HG02981 (cell line): ENCODE measurements around the gene DGCR2.
"Not testable (repeated sequence)": the region's sequence is repeated elsewhere in the genome, so short reads cannot be mapped to it uniquely, and the experiment has no call there.

Experiments
- ATAC-seq: cut with Tn5 transposase; IDR thresholded peaks from one replicate; pipeline ENCODE4 v1.9.1; 2021; ENCODE audit warnings: mild to moderate bottlenecking, moderate library complexity; ENCODE audit not compliant: unreplicated experiment

DGCR2 gene

DNA sequence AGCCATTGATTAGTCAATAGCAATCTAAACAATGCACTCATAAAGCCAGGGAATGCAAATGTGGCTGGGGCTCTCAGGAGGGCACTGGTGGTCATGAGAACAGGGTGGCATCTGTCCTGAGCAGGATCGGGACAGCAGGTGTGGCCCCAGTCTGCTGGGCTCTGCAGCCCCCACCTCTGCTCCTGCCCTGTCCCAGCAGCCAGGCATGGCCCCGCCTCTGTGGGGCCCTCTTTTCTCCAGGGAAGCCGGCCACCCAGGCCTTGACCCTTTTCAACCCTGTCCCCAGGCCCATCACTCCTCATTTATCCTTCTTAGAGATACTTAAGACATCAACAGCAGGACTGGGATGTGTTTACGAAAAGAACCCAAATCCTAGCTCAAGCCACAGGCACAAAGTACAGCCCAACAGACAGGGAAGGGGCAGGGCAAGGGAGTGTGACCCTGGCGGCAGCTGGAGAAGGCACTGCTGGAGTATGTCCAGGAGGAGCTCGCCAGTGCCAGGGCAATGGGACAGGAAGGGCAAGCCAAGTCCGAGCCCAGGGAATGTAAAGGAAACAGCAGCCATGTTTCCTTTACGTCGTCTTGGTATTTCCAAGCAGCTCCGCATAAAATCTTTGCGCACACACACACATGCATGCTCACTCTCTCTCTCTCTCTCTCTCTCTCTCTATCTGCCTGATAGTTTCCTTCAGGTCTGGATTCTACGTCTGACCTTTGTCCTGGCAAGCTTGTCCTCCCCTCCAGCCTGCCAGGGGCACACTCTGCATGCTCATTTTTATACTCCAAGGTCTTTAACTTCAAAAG, 59.9 kb downstream of the DGCR2 start:
- ATAC-seq = no peak

DNA sequence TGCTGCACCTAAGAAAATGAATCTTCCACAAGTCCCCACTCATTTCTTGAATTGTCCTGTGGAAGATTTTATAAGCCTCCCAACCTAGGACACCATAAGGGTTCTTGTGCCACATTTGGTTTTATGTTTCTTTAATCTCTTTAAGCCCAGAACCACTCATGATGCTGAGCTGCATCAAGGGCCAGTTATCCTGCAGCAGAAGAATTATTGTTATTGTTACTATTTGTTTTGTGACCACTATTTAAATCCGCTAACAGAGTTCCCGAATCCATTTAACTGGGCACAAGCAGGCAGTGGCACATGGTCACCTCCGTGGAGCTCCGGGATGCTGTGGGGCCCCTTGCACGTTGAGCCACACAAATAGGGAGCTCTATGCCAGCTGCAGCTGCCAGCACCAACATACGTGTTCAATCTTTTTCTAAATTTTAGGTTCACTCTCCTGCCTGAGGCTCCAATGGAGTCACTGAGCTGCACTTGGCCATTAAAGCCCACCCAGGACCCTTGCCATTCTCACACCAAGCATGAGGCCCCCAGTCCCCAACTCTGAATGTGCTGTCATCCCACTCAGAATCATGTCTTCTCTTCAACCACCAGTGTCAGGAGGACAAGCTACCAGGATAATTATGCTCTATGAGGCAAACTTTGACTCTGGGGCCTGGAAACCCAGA, 60.6 kb downstream of the DGCR2 start:
- ATAC-seq = no peak

DNA sequence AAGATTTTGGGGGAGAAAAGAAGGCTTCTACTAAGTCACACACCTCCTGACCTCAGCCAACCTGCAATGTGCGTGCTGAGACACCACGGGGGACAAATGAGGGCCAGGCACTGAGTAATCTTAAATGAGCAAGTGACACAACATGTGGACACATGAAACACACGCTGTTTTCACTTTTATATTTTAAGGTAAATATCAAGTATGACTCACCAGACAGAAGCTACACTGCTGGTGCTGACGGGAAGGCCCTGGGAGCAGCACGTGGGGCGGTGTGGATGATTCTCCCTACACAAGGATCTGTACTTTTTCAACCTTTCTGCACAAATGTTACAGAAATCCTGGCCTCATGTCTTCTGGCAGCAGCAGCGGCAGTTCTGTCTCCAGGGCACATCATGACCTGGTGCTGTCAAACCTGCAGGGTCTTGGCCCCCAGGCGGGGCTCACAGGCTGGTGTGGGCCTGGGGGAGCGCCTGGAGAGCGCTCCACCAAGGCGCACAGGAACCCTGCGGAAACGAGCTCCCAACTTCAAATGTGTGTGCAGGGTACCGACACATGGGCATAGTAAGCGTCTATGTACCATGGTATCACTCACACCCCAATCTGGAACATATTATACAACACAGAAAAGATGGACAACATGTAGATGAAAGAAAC, 61.7 kb downstream of the DGCR2 start:
- no peak for ATAC-seq

DNA sequence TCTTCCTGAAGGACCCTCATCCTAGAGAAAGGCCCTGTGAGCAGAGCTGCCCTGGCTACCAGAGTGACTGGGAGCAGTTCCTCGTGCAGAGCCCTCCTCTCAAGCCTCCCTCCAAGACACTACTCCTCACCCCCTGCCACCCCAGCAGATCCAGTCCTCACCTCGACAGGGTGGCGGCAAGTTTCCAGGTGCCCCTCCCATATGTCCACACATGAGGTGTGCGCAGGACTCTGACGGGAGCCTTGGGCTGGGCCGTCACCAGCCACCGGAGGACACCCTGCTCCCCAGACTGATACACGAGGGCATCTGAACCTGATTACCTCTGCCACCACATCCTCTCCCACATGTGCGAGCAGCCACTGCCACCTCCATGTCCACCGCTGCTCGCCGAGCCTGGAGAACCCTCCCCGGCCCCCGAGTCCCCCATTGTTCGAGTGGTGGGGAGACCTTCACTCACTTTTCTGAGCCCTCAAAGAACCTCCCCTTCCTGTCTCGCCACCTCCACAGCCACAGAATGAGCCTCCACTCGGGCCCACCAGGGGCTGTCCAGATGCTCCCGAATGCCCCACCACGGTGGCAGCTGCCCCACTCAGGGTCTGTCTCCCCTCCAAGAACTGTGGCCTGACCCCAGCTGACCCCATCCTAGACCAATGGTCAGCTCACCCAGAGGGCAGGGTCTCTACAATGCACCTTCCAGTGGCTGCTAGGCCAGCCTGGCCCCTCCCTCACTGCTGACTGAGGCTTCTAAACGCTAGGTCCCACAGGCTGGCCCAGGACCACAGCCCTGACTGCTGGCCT, 62.5 kb downstream of the DGCR2 start:
- ATAC-seq = no peak

DNA sequence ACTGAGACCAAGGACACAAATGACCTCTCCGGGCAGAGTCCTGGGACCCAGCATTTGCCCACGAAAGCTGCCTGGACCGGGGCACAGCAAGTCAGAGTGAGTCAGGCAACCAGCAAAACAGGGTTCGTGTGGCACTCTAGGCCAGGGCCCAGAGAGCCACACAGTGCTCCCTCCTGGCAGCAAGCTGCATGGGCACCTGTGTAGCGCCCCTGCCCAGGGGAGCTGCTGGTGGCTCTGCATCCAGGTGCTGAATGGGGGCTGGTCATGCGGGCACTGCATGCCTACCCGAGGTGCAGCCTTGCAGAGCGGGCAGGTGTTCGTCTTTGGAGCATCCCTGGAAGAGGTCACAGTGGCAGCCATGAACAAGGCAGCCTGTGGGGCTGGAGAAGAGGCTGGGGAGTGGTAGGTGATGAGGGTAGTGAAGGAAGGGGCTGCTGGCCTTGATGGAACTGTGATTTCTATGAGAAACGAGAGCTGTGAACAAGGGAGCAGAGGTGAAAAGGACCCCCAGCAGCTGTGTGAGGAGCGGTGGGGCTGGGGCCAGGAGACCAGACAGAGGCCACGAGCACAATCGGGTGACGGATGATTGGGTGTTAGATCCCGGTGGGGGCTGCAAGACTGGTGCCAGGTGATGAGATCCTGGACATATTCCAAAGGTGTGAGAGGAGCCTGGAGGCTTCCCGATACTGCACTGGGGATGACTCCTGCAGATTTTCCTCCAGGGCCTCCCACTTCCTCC, 63.3 kb downstream of the DGCR2 start:
- no peak for ATAC-seq

DNA sequence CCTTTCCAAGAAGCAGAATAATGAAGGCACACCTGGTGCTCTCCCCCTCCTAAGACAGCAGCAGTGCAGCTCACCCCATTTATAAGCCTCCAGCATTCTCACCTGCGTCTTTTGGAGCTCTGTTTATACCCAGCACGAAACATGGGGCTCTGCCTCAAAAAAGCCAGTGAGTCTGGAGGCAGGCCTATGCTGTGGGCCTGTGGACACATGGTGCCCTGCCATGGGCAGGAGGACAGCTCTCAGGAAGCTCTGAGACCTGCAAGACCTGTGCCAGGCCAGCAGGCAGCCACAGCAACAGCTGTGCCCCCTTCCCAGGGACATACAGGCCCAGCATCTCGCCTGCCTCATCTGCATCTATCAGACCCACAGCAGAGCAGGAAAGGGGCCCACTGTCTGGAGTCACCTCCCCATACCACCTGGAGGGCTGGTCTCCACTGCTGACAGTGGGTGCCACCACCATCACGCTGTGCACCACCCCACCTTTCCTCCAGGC, 64.2 kb downstream of the DGCR2 start:
- ATAC-seq = no peak

DNA sequence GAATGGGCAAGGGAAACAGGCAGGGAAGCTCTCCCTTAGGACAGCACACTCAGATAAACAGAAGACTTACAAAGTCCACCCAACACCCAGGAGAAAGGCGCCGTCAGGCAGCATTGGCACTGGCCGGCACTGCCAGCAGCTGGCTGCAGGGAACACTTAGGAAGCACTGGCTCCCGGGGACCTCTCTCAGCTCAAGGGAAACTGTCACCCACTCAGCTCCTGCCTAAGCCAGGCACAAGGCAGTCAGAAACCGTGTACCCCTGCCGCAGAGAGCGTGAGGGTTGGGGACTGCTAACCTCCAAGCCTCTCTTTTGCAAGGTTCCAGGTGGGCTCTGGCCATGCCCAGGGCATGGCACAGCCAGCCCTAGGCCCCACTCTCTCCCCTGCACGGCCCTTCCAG, 64.7 kb downstream of the DGCR2 start:
- no peak for ATAC-seq

DNA sequence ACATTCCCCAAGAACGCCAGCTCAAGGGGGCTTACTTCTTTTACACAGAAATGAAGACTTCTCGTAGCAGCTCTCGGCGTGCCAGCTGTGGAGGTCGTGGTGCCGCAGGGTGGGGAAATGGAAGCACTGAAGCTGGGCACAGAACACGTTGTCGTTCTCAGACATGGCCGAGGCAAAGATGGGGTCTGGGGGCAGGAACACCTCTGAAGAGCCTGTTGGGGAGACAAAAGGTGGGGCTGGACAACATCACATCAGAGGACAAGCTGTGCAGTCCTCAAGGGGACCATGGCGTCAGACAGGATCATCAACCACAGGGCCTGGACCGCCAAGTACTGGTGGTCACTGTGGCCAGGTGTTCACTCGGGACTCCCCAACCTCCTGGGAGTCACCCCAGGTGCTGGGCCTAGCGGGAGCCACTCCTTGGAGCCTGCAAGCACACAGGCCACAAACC, 65.2 kb downstream of the DGCR2 start:
- no peak for ATAC-seq

DNA sequence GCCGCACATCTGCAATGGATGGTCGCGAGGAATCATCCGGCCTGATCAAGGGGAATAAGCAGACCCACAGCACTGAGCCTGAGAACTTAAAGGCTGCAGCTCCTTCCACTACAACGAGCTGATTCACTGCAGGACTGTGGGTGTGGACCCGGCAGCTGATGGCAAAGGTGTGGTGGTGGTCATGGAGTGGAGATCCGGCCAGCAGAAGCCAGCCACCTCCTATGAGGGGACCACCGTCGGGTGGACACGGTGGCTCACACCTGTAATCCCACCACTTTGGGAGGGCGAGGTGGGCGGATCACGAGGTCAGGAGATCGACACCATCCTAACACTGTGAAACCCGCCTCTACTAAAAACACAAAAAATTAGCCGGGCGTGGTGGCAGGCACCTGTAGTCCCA, 66.4 kb downstream of the DGCR2 start:
- ATAC-seq = no peak

DNA sequence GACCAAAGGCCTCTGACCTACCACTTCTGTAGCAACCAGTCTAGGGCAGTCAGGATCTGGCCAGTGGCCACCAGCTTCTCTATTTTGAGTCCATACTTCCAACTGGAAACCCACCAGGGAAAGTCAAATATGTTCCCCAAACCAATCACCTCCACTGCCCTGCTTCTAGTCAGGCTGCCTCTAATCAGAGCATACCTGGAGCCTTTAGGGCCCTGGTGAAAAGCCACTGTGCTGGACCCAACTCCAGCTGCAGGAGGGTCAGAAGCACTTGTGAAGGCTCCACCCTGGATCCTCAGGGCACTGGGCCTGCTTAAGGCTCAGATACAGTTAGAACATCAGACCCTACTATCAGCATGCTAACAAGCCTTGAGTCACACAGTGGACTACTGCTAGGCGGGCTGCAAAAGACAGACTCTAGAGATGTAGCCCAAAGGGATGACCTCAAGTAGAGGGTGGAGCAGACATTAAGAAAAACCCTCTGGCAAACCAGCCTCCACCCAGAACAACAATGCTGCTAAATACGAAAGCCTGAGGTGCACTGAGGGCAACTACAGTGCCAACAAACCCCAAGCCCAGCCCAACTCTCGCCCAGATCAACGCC, 69.2 kb downstream of the DGCR2 start:
- ATAC-seq = no peak

DNA sequence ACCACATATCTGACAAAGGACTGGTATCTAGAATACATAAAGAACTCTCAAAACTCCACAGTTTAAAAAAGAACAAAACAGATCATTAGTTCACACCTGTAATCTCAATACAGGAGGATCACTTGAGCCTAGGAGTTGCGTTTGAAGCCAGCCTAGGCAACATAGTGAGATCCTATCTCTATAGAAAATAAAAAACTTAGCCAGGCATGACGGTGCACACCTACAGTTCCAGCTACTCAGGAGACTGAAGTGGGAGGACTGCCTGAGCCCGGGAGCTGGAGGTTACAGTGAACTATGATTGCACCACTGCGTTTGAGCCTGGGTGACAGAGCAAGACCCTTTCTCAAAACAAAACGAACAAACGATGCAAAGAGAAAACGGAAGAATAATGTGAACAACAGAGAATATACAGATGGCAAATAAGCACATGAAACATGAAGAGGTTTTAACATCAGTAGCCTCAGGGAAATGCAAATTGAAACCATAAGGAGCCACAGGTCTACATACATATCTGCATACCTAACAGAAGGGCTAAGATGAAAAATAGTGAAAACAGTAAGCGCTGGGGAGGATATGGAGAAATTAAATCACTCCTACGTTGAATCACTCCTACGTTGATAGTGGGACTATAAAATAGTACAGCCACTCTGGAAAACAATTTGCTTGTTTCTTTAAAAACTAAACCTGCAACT, 70.7 kb downstream of the DGCR2 start:
- no peak for ATAC-seq

DNA sequence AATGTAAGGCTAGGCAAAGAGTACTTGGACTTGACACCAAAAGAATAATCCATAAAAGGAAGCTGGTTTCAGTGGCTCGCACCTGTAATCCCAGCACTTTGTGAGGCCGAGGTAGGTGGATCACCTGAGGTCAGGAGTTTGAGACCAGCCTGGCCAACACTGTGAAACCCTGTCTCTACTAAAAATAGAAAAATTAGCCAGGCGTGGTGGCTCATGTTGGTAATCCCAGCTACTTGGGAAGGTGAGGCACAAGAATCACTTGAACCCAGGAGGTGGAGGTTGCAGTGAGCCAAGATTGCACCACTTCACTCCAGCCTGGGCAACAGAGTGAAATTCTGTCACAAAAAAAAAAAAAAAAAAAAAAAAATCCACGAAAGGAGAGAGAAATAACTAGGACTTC, 71.4 kb downstream of the DGCR2 start:
- ATAC-seq = not testable (repeated sequence)

DNA sequence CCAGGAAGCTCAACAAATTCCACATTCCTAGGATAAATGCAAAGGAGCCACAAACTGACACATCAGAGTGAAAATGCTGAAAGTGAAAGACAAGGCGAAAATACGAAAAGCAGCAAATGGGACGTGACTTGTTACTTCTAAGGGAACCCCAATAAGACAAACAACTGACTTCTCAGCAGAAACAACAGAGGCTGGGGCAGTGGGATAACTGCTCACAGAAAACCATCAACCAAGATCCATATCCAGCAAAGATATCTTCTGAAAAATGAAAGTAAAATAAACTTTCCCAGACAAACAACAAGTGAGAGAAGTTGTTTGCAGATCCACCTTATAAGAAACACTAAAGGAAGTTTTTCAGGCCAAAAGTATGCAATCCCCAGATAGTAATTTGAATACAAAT, 72.1 kb downstream of the DGCR2 start:
- ATAC-seq = no peak

DNA sequence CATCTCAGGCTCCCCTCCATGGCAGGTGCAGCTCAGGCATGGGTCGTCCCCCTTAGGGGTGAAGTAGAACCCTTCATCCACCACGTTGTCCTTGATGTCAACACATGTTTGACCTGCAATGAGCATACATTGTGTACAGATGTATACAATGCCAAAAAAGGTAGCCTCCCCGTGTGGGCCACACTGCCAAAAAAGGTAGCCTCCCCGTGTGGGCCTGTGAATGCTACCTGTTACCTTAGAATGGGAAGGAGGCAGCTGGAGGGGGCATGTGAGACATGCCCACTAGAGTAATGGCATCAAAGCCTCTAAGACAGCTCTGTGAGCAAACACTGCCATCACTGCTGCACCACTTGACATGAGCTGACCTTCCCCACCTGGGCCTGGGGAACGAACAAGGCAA, 73.7 kb downstream of the DGCR2 start:
- ATAC-seq = no peak

DNA sequence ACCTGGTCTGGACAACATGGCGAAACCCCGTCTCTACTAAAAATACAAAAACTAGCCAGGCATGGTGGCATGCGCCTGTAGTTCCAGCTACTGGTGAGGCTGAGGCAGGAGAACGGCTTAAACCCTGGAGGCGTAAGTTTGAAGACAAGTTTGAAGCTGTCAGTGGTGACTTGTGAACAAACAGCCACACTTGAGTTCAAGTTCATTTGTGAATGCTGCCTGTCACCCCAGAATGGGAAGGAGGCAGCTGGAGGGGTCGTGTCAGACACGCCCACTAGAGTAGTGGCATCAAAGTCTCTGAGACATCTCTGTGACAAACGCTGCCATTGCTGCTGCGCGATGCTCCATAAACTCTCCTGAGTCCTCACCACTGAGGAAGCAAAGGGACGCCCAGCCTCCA, 74.2 kb downstream of the DGCR2 start:
- ATAC-seq = no peak

DNA sequence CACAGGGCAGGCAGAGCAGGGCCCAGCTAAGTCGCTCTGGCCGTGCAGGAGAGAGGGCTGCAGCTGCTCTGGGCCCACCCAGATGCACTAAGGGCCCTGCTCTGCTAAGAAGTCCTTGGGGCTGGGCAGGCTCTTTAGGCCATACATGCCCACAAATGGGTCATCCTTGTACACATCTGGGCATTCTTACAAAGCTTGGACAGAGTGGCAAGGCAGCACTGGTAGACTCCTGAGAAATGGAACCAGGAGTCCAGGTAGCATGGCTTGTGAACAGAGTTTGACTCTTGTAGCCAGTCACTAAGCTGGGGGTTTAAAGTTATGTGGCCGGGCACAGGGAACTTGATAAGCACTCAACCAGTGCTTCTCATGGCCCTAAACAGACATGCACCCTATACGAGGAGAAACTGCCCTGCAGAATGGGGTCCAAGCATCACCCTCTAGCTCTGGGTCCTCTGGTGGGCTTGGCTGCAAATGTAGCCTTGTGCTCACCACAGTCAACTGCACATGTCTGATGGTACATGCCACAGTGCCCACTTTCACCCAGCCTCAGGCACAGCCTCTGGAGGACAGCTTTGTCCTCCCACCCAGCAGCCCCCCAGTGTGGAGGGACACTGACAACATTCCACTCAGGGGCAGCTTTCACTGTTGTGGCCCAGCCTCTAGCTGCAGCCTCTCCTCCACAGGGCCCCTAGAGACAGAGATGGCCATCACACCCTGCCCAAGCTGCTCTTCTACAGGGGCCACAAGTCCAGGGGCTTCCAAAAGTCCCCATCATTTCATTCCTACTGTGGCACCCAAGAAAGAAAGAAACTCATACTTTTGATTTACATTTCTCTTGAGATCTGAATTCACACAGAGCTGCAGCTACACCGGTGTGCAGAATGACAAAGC, 75.2 kb downstream of the DGCR2 start:
- ATAC-seq = no peak

DNA sequence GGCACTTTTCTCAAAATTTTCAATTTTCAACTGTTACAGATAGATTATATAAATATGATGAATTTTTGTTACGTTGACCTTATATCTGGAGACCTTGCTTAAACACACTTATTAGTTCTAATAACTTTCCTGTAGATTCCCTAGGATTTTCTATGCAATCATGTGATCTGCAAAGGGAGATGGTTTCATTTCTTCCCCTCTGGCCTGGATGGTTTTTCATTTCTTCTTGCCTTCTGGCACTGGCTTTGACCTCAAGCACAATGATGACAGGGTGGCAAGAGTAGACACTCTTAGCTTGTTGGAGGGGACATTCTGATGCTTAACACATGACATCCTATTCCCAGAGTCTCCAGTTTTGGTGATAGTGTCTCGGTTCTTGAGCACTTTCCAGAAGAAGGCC, 75.9 kb downstream of the DGCR2 start:
- no peak for ATAC-seq

DNA sequence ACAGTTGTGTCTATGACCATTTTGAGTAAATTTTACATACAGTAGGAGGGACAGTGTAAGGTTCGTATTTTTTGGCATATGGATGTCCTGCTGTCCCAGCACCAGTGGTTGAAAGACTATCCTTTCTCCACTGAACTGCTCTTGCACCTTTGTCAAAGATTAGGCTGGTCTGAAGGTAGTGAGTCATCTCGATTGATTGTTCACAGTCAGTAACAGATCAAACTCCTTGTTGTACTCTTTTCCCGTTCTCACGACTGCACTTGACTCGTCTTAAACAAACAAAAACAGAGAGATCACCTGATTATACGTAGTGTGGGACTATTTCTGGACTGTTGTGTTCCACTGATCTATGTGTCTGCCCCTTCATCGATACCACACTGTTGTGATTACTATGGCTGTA, 77.1 kb downstream of the DGCR2 start:
- no peak for ATAC-seq
